ENCODE measurements around the gene ZNF335. TPM values are rescaled to one million over a fixed set of nuclear protein-coding genes. Genes with fewer than 3 reads are reported as not detected.
"Not testable (repeated sequence)": the region's sequence is repeated elsewhere in the genome, so short reads cannot be mapped to it uniquely, and the experiment has no call there.

Gene ZNF335
- total RNA-seq, 2 experiments from 2014 or later, result 26.8 to 28.0 TPM

DNA sequence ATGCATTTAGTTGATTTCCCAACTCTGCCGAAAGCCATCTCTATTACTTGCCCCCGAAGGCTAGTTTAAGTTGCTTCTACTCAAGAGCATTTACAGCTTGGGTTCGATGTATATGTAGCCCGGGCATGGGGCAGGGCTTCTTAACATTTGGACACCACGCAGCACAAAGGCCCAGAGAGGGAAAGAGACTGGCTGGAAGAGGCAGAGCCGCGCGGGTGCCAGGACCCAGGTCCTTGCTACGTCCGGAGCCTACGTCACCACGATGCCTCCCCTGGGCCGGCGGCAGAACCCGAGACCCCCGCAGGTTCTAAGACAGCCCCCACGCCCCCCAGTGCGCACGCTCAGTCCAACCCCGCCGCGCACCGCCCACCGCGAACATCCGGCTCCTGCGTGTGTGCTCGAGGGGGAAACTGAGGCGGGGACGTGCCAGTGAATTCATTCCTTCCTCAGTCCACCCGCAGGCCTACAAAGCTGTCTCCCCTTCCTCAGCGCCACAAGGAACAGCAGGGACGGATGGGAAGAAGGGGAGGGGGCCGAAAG, 37.9 kb downstream of the ZNF335 start:
- Mint-ChIP-seq H3K27ac (peak overlapping the region; percentile 95), H3K4me1 (ENCODE audit: low read depth) (peaks cover 30% of the 10 kb centered on the region), H3K36me3 (ENCODE audit: low read depth) (peaks cover 16% of the 10 kb centered on the region), H3K27me3 (ENCODE audit: low read depth) (no peaks in the 10 kb centered on the region), H3K9me3 (no peaks in the 10 kb centered on the region), H3K4me3 (peak overlapping the region; percentile 93)
- DNase-seq, result no peak
- intact Hi-C loops (cut with micrococcal nuclease), result loop anchor here (1.0 to 5.0 kb wide), 5 partner anchors 38 to 753 kb away; partner anchors contain the start of genes ELMO2, TP53RK and ZNF335
- CTCF ChIA-PET, result interaction anchor here (0.5 to 2.5 kb wide), 12 partner anchors 7 to 631 kb away, joined by 3 to 19 read pairs (median 4); no protein-coding TSS in a partner anchor

DNA sequence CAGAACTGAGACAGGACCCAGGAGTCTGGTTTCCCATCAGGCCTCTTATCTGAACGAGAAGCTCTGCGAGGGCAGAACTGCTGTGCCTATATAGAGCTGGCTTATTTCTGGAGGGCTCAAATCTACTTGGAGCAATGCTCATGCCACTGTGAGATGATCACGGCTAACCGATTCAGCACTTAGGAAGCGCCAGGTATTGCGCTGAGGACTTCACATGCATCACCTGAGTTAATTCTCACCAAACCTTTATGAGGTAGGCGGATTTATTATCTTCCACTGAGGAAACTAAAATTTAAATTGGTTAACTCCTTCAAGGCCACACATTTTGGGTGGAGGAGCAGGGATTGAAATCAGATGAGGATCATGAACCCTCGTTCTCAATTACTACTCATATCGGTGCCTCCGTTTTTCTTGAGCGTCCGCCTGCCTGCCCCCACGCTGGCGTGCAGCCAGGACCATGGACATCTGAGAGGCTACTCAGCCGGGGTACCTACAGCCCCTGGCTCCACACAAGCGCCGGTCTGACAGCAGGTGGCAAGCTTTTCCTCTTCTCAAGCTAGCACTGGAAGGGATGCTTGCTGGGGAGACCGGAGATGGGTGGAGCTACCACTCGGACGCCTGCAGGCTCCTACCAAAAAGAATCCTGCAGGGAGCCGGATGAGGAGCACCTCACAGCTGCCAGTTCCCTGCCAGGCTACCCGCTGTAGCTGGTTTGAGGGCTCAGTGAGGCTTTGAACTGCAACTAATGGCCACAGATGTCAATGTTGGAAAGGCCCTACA, 38.5 kb downstream of the ZNF335 start:
- H3K4me1 Mint-ChIP-seq (ENCODE audit: low read depth), result peaks cover 29% of the 10 kb centered on the region
- peaks cover 13% of the 10 kb centered on the region for H3K36me3 Mint-ChIP-seq (ENCODE audit: low read depth)
- intact Hi-C loops (cut with micrococcal nuclease), result loop anchor here (1.0 to 5.0 kb wide), 7 partner anchors 22 to 754 kb away; partner anchors contain the start of genes ELMO2, TP53RK and ZNF335
- H3K9me3 Mint-ChIP-seq, result no peaks in the 10 kb centered on the region
- peak overlapping the region; percentile 95 for H3K27ac Mint-ChIP-seq
- CTCF ChIA-PET, result interaction anchor here (0.6 to 2.5 kb wide), 12 partner anchors 8 to 473 kb away, joined by 3 to 19 read pairs (median 4); no protein-coding TSS in a partner anchor
- H3K4me3 Mint-ChIP-seq, result peak overlapping the region; percentile 93
- peak; percentile 84 for DNase-seq
- H3K27me3 Mint-ChIP-seq (ENCODE audit: low read depth), result no peaks in the 10 kb centered on the region

DNA sequence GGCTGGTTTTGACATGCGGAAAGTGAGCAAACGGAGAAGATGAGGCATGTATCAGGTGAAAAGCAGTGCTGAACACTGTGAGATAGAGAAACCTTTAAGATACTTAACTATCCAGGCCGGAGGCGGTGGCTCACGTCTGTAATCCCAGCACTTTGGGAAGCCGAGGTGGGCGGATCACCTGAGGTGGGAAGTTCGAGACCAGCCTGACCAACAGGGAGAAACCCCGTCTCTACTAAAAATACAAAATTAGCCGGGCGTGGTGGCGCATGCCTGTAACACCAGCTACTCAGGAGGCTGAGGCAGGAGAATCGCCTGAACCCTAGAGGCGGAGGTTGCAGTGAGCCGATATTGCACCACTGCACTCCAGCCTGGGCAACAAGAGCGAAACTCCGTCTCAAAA, 40.3 kb downstream of the ZNF335 start:
- not testable (repeated sequence) for H3K27me3 Mint-ChIP-seq (ENCODE audit: low read depth); DNase-seq; H3K9me3 Mint-ChIP-seq; H3K4me3 Mint-ChIP-seq; H3K36me3 Mint-ChIP-seq (ENCODE audit: low read depth); H3K27ac Mint-ChIP-seq
- peaks cover 14% of the 10 kb centered on the region for H3K4me1 Mint-ChIP-seq (ENCODE audit: low read depth)
- CTCF ChIA-PET, result interaction anchor here (1.2 to 1.8 kb wide), 2 partner anchors 39 to 133 kb away, joined by 3 to 5 read pairs; no protein-coding TSS in a partner anchor
- intact Hi-C loops (cut with micrococcal nuclease), result loop anchor here (2.0 to 5.0 kb wide), 4 partner anchors 31 to 756 kb away; partner anchors contain the start of gene TP53RK

DNA sequence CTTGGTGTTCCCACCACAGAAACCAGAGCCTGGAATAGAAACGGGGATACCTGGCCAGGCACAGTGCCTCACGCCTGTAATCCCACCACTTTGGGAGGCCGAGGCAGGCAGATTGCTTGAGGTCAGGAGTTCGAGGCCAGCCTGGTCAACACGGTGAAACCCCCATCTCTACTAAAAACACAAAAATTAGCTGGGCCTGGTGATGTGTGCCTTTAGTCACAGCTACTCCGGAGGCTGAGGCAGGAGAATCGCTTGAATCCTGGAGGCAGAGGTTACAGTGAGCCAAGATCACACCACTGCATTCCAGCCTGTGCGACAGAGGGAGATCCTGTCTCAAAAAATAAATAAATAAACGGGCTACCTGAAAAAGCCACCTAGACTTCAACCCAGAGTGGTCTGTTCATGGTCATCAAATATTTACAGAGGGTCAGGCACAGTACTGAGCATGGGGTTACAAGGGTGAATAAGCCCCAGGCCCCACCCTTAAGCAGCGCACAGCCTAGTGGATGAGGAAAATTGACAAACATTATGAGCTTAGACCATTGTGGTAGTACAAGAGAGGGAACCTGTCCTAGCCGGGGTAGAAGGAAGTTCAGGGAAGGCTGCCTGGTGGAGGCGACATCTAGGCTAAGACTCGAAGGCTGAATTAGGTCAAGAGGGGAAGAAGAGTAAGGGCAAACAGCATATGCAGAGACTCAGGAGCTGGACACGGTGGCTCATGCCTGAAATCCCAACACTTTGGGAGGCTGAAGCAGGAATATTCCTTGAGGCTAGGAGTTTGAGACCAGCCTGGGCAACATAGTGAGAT, 44.7 kb downstream of the ZNF335 start:
- no peak for DNase-seq
- no peaks in the 10 kb centered on the region for H3K36me3 Mint-ChIP-seq (ENCODE audit: low read depth)
- H3K27ac Mint-ChIP-seq, result no peak overlapping the region
- no peaks in the 10 kb centered on the region for H3K9me3 Mint-ChIP-seq
- no peaks in the 10 kb centered on the region for H3K4me1 Mint-ChIP-seq (ENCODE audit: low read depth)
- no peaks in the 10 kb centered on the region for H3K27me3 Mint-ChIP-seq (ENCODE audit: low read depth)
- no peak overlapping the region for H3K4me3 Mint-ChIP-seq
- CTCF ChIA-PET, result interaction anchor here (1.4 to 1.5 kb wide), 2 partner anchors 37 to 43 kb away, joined by 3 read pairs; no protein-coding TSS in a partner anchor
- intact Hi-C loops (cut with micrococcal nuclease), result no loop called here

DNA sequence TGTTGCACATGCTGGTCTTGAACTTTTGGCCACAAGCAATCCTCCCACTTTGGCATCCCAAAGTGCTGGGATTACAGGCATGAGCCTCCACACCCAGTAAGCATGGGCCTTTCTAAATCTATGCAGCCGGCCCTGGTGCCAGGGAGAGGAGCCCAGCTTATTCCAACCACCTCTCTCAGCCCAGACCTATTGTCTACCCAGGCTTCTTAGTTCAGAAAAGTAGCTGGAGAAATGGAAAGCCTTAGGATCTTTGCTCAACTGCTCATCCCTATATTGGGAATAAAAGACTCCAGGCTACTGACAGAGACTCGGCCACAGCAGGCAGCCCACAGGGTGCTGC, 45.3 kb downstream of the ZNF335 start:
- H3K4me3 Mint-ChIP-seq, result no peak overlapping the region
- no peaks in the 10 kb centered on the region for H3K36me3 Mint-ChIP-seq (ENCODE audit: low read depth)
- H3K9me3 Mint-ChIP-seq, result no peaks in the 10 kb centered on the region
- no peak for DNase-seq
- CTCF ChIA-PET, result interaction anchor here (1.5 kb wide), 1 partner anchor 43 kb away, joined by 3 read pairs; no protein-coding TSS in a partner anchor
- no peak overlapping the region for H3K27ac Mint-ChIP-seq
- H3K27me3 Mint-ChIP-seq (ENCODE audit: low read depth), result no peaks in the 10 kb centered on the region
- H3K4me1 Mint-ChIP-seq (ENCODE audit: low read depth), result no peaks in the 10 kb centered on the region
- intact Hi-C loops (cut with micrococcal nuclease), result no loop called here

DNA sequence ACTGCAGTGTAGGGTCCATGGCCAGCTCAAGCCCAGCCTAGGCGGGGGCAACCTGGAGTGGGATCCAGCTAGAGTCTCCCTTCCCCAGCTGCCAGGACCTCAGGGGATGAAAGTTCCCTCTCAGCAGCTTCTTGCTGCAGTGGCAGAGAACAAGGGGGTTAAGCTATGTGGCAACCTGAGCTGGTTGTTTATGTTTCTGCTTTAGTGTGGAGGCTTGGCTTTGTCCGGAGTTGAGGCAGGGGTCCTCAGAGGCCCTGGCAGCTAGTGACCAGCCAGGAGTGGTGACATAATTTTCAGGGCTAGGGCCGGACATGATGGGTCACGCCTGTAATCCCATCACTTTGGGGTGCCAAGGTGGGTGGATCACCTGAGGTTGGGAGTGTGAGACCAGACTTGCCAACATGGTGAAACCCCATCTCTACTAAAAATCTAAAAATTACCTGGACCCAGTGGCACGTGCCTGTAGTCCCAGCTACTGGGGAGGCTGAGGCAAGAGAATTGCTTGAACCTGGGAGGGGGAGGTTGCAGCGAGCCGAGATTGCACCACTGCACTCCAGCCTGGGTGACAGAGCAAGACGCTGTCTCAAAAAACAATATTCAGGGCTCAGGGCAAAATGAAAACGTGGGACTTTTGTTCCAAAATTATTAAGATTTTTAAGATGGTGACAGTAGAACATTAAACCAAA, 46.0 kb downstream of the ZNF335 start:
- no peak overlapping the region for H3K27ac Mint-ChIP-seq
- intact Hi-C loops (cut with micrococcal nuclease), result no loop called here
- CTCF ChIA-PET, result interaction anchor here (1.5 kb wide), 1 partner anchor 44 kb away, joined by 3 read pairs; no protein-coding TSS in a partner anchor
- no peaks in the 10 kb centered on the region for H3K36me3 Mint-ChIP-seq (ENCODE audit: low read depth)
- no peaks in the 10 kb centered on the region for H3K4me1 Mint-ChIP-seq (ENCODE audit: low read depth)
- no peaks in the 10 kb centered on the region for H3K27me3 Mint-ChIP-seq (ENCODE audit: low read depth)
- H3K4me3 Mint-ChIP-seq, result no peak overlapping the region
- DNase-seq, result no peak
- no peaks in the 10 kb centered on the region for H3K9me3 Mint-ChIP-seq

DNA sequence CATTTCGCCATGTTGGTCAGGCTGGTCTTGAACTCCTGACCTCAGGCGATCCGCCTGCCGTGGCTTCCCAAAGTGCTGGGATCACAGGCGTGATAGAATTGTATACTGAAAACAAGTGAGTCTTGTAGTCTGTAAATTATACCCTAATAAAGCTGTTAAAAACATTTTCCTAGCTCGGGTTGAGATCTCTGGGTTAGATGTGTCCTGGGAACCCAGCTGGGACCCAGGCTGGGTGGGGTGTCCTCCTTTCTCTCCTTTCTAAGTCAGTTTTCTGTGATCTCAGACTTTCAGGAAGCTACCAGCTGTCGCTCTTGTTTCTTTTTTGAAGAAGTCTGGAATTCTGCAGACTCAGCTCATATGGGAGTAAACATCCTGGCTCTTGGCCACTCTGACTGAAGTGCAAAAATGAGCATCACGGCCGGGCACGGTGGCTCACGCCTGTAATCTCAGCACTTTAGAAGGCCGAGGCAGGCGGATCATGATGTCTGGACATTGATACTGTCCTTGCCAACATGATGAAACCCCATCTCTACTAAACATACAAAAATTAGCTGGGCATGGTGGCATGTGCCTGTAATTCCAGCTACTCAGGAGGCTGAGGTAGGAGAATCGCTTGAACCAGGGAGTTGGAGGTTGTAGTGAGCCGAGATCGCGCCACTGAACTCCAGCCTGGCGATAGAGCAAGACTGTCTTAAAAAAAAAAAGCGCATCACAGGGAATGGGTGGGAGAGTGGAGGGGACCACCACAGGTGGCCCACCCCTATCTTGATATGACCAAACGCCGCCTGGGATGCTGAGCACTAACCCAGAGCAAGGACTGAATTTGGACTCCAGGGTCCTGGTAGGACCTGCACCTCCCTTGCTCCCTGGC, 47.4 kb downstream of the ZNF335 start:
- H3K4me3 Mint-ChIP-seq, result no peak overlapping the region
- peaks cover 2% of the 10 kb centered on the region for H3K27me3 Mint-ChIP-seq (ENCODE audit: low read depth)
- intact Hi-C loops (cut with micrococcal nuclease), result no loop called here
- H3K9me3 Mint-ChIP-seq, result no peaks in the 10 kb centered on the region
- CTCF ChIA-PET, result interaction anchor here (0.7 to 1.6 kb wide), 2 partner anchors 9 to 94 kb away, joined by 4 to 5 read pairs; no protein-coding TSS in a partner anchor
- H3K4me1 Mint-ChIP-seq (ENCODE audit: low read depth), result no peaks in the 10 kb centered on the region
- H3K36me3 Mint-ChIP-seq (ENCODE audit: low read depth), result no peaks in the 10 kb centered on the region
- no peak for DNase-seq
- H3K27ac Mint-ChIP-seq, result no peak overlapping the region

DNA sequence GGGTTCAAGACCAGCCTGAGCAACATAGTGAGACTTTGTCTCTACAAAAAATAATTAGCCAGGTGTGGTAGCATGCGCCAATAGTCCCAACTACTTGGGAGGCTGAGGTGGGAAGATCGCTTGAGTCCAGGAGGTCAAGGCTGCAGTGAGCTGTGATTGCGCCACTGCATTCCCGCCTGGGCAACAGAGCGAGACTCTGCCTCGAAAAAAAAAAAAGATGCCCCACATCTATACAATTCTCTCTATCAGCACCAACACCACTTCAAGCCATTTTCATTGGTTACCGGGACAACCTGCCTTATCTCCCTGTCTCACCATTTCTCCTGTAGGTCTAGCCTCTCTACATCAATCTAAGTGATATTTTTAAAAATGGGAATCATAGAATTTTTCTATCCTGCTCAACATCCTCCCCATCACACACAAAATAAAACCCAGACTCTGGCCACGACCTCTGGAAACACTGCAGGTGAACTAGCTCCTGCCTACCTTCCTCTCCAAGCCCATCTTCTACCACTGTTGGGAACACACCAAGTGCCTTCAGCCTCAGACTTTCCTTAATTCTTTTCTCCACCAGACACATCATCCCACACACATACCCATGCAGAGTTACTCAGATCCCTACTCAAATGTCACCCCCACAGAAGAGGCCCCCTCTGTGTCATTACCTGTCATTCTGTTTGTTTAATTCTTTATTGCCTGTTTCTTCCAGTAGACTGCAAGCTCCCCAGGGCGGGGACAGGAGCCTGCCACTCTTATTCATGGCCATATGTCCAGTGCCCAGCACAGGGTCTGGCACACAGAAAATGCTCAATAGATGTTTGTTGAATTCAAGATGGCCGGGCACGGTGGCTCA, 50.4 kb downstream of the ZNF335 start:
- no peaks in the 10 kb centered on the region for H3K4me1 Mint-ChIP-seq (ENCODE audit: low read depth)
- CTCF ChIA-PET, result interaction anchor here (0.6 to 1.0 kb wide), 2 partner anchors 47 to 76 kb away, joined by 3 to 4 read pairs; no protein-coding TSS in a partner anchor
- H3K9me3 Mint-ChIP-seq, result no peaks in the 10 kb centered on the region
- H3K4me3 Mint-ChIP-seq, result no peak overlapping the region
- no peak for DNase-seq
- intact Hi-C loops (cut with micrococcal nuclease), result no loop called here
- H3K27me3 Mint-ChIP-seq (ENCODE audit: low read depth), result peaks cover 2% of the 10 kb centered on the region
- no peaks in the 10 kb centered on the region for H3K36me3 Mint-ChIP-seq (ENCODE audit: low read depth)
- no peak overlapping the region for H3K27ac Mint-ChIP-seq

DNA sequence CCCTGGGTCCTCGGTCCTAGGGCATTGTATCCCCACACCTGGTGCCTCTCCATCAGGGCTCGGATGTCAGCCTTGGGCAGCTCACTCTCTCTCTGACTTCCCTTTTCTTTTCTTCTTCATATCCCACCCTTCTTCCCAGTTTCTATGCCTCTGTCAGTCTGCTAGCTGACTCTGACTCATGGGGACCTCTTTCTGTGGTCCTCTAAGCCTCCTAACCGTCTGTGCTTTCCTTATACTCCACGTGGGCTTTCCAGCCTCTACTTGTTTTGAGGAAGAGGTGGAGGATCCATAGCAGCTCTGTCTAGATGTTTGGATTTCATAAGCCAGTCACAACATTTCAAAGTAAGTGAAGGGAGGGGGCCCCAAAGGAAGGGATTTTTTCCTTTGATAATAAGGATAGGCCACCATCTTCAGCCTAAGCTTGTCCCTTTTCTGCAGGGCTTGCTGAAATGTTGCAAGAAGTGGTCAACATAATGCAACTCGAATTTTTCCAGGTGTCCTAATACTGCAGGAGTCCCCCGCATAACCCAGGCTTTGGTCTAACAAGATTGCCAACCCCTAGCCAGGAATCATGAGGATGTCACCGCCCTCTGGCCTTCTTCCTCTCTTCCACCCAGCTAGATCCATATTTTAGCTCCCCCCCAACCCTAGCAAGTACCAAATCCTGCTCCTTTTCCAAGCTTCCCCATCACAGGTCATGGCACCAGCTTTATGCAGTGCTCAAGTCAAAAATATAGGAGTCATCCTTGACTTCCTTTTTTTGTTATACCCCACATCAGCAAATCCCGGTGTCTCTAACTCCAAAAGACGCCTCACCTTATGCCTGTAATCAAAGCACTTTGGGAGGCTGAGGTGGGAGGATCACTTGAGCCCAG, 51.3 kb downstream of the ZNF335 start:
- Mint-ChIP-seq H3K27me3 (ENCODE audit: low read depth) (peaks cover 7% of the 10 kb centered on the region), H3K27ac (no peak overlapping the region), H3K4me3 (no peak overlapping the region), H3K4me1 (ENCODE audit: low read depth) (no peaks in the 10 kb centered on the region), H3K9me3 (no peaks in the 10 kb centered on the region), H3K36me3 (ENCODE audit: low read depth) (no peaks in the 10 kb centered on the region)
- no peak for DNase-seq
- intact Hi-C loops (cut with micrococcal nuclease), result no loop called here
- CTCF ChIA-PET, result interaction anchor here (0.8 kb wide), 1 partner anchor 98 kb away, joined by 4 read pairs; no protein-coding TSS in a partner anchor

Measured in activated naive CD4-positive, alpha-beta T cell treated with anti-CD3 and anti-CD28 coated beads for 36 hours (primary cell).